Gastrocnemius medialis (tissue), 4 donors: ENCODE measurements around the gene MRPL49.

ENCODE experiments used
- CTCF ChIP-seq, 5 experiments: fragments of 450-650 bp in 3 of 5; fragments of 200-600 bp in 2 of 5; sonication (generic) in 2 of 5; IDR thresholded peaks in 4 of 5; conservative IDR thresholded peaks in 1 of 5; 1 replicate in 4 of 5; 2 replicates in 1 of 5; pipeline ENCODE4 v1.5.1; 2016 to 2019; ENCODE audit warnings: antibody characterized with exemption in 5 of 5, mild to moderate bottlenecking in 3 of 5, moderate library complexity in 3 of 5
- POLR2A ChIP-seq, 2 donors: fragments of 450-650 bp; IDR thresholded peaks; one replicate each; pipeline ENCODE4 v1.6.1; 2017; ENCODE audit warnings: antibody characterized with exemption in 2 of 2, mild to moderate bottlenecking in 2 of 2, moderate library complexity in 2 of 2

- no peak for TF ChIP-seq CTCF (IDR thresholded peaks at IDR 0.05 in 4 of 5, conservative IDR thresholded peaks at IDR 0.05 in 1 of 5)
- no peak for TF ChIP-seq POLR2A (IDR thresholded peaks at IDR 0.05)
Measured at GRCh38 chr11:65126624-65127274, 4.6 kb downstream of the MRPL49 start.
